HCT116 (cell line): ENCODE results near the gene AKAP12. TPM values are rescaled to one million over a fixed set of nuclear protein-coding genes. Genes with fewer than 3 reads are reported as not detected.

Experiments used
- ATAC-seq: fragments of 200-7000 bp; cut with Tn5 transposase; 2 replicates; pipeline ENCODE4 v1.9.1; 2020; ENCODE audit warnings: mild to moderate bottlenecking, moderate library complexity
- BruUV-seq: library from RNA; stranded (reverse); fragments of 400-500 nt; replicated peaks from 2 replicates; lab custom pipeline; 2021; lab: Mats Ljungman, UMichigan
- CTCF ChIA-PET: fragments of 300-600 bp; sonication (Branson Sonifier 250); formaldehyde crosslinking; loops from one replicate; lab custom pipeline; 2021; ENCODE audit warnings: antibody characterized with exemption; lab: Charles Lee
- POLR2A ChIA-PET: fragments of 300-600, 350-600 bp; sonication (Branson Sonifier 250); formaldehyde crosslinking; loops from one replicate; lab custom pipeline; 2021; ENCODE audit warnings: antibody characterized with exemption; lab: Charles Lee
- RAD21 ChIA-PET, 2 experiments: fragments of 300-600 bp; sonication (Branson Sonifier 250); formaldehyde crosslinking; loops; one replicate each; lab custom pipeline; 2023; ENCODE audit warnings: low total read pairs in 2 of 2; ENCODE audit not compliant: uncharacterized antibody in 2 of 2, unreplicated experiment in 2 of 2, low non-redundant PET in 1 of 2; lab: Charles Lee
- DNase-seq: peaks from one replicate; pipeline ENCODE4 v3.0.0-alpha.2; 2010; ENCODE audit warnings: low read depth, low spot score
- H2AFZ ChIP-seq: fragments of 200-600 bp; shearing (Covaris generic), sonication (generic); 2 replicates; pipeline ENCODE4 v1.6.1; 2017; ENCODE audit warnings: low read depth, mixed run types, mixed read lengths, antibody characterized with exemption, low read length; ENCODE audit not compliant: poor library complexity, severe bottlenecking
- H3K27ac ChIP-seq: 2 replicates; pipeline ENCODE4 v1.5.1; 2012; ENCODE audit warnings: low read depth, low read length
- H3K27me3 ChIP-seq: fragments of 200-600 bp; sonication (generic); 2 replicates; pipeline ENCODE4 v1.6.1; 2016; ENCODE audit warnings: mixed run types, low read length, mixed read lengths; ENCODE audit not compliant: insufficient read depth
- H3K36me3 ChIP-seq, 2 experiments: fragments of 200-500 bp in 1 of 2; fragments of 200-600 bp in 1 of 2; sonication (Bioruptor generic) in 1 of 2; sonication (generic) in 1 of 2; 2 replicates each; pipeline versions ENCODE4 v1.5.1 to v1.6.1; 2014 to 2016; ENCODE audit warnings: low read length in 2 of 2, inconsistent platforms in 1 of 2, mixed read lengths in 1 of 2, mixed run types in 1 of 2; ENCODE audit not compliant: insufficient read depth in 2 of 2, control insufficient read depth in 1 of 2
- H3K4me1 ChIP-seq, 2 experiments: fragments of 200-600 bp in 1 of 2; sonication (generic) in 1 of 2; 2 replicates each; pipeline versions ENCODE4 v1.5.1 to v1.6.1; 2012 to 2017; ENCODE audit warnings: low read length in 2 of 2, inconsistent platforms in 1 of 2, mild to moderate bottlenecking in 1 of 2, mixed read lengths in 1 of 2, mixed run types in 1 of 2, moderate library complexity in 1 of 2; ENCODE audit not compliant: insufficient read depth in 2 of 2, control insufficient read depth in 1 of 2
- H3K4me2 ChIP-seq: fragments of 200-600 bp; sonication (generic); 2 replicates; pipeline ENCODE4 v1.6.1; 2017; ENCODE audit warnings: mixed run types, low read length, mixed read lengths
- H3K4me3 ChIP-seq, 2 experiments: fragments of 200-600 bp in 1 of 2; sonication (generic) in 1 of 2; replicated peaks in 1 of 2; 2 replicates each; pipeline ENCODE4 v1.5.1; 2011 to 2016; ENCODE audit warnings: low read length in 2 of 2, control low read depth in 1 of 2, low read depth in 1 of 2, mild to moderate bottlenecking in 1 of 2, mixed read lengths in 1 of 2, mixed run types in 1 of 2
- H3K79me2 ChIP-seq: fragments of 200-600 bp; sonication (generic); 2 replicates; pipeline ENCODE4 v1.6.1; 2017; ENCODE audit warnings: mild to moderate bottlenecking, mixed run types, low read length, moderate library complexity, mixed read lengths; ENCODE audit not compliant: insufficient read depth
- H3K9ac ChIP-seq: fragments of 200-600 bp; sonication (generic); 2 replicates; pipeline ENCODE4 v1.6.1; 2016; ENCODE audit warnings: low read length, mixed read lengths
- H3K9me2 ChIP-seq: fragments of 200-600 bp; sonication (generic), shearing (Covaris generic); 2 replicates; pipeline ENCODE4 v1.6.1; 2017; ENCODE audit warnings: mixed run types, mild to moderate bottlenecking, moderate library complexity; ENCODE audit not compliant: insufficient read depth
- H3K9me3 ChIP-seq, 2 experiments: fragments of 200-500 bp in 1 of 2; fragments of 200-600 bp in 1 of 2; sonication (Bioruptor generic) in 1 of 2; sonication (generic) in 1 of 2; 2 replicates each; pipeline ENCODE4 v1.6.1; 2014 to 2017; ENCODE audit warnings: low read length in 2 of 2, mixed read lengths in 2 of 2, inconsistent platforms in 1 of 2, low read depth in 1 of 2, mild to moderate bottlenecking in 1 of 2, mixed run types in 1 of 2, moderate library complexity in 1 of 2; ENCODE audit not compliant: control insufficient read depth in 1 of 2, insufficient read depth in 1 of 2
- H4K20me1 ChIP-seq: fragments of 200-600 bp; sonication (generic), shearing (Covaris generic); 2 replicates; pipeline ENCODE4 v1.6.1; 2017; ENCODE audit warnings: mixed run types, mild to moderate bottlenecking, moderate library complexity; ENCODE audit not compliant: insufficient read depth
- CBX3 ChIP-seq: IDR thresholded peaks from 2 replicates; pipeline ENCODE4 v1.6.1; 2012; ENCODE audit warnings: low read depth
- CTCF ChIP-seq, 3 experiments: fragments of 200-600 bp in 1 of 3; sonication (generic) in 1 of 3; IDR thresholded peaks in 2 of 3; conservative IDR thresholded peaks in 1 of 3; 2 replicates each; pipeline ENCODE4 v1.5.1; 2012 to 2017; ENCODE audit warnings: low read depth in 2 of 3, low read length in 2 of 3, antibody characterized with exemption in 1 of 3, borderline replicate concordance in 1 of 3, control low read depth in 1 of 3, mild to moderate bottlenecking in 1 of 3, mixed read lengths in 1 of 3, mixed run types in 1 of 3, moderate library complexity in 1 of 3; ENCODE audit not compliant: insufficient read depth in 1 of 3
- EGR1 ChIP-seq: IDR thresholded peaks from 2 replicates; pipeline ENCODE4 v1.6.1; 2012; ENCODE audit warnings: low read depth
- ELF1 ChIP-seq: IDR thresholded peaks from 2 replicates; pipeline ENCODE4 v1.6.1; 2012; ENCODE audit warnings: low read depth, borderline replicate concordance
- FOSL1 ChIP-seq: IDR thresholded peaks from 2 replicates; pipeline ENCODE4 v1.6.1; 2012; ENCODE audit warnings: low read depth
- MAX ChIP-seq: IDR thresholded peaks from 2 replicates; pipeline ENCODE4 v1.6.1; 2012
- POLR2A ChIP-seq: IDR thresholded peaks from 2 replicates; pipeline ENCODE4 v1.7.0; 2011; ENCODE audit warnings: borderline replicate concordance; ENCODE audit not compliant: insufficient read depth, insufficient read length; ENCODE audit errors: extremely low read depth
- SRF ChIP-seq: IDR thresholded peaks from 2 replicates; pipeline ENCODE4 v1.6.1; 2012; ENCODE audit warnings: low read depth
- TCF7L2 ChIP-seq: IDR thresholded peaks from 2 replicates; pipeline ENCODE4 v1.7.0; 2011; ENCODE audit warnings: borderline replicate concordance, inconsistent platforms; ENCODE audit not compliant: insufficient read depth, insufficient read length; ENCODE audit errors: extremely low read depth
- ZBTB33 ChIP-seq: IDR thresholded peaks from 2 replicates; pipeline ENCODE4 v1.6.1; 2011; ENCODE audit warnings: mild to moderate bottlenecking, low read length, moderate library complexity; ENCODE audit not compliant: insufficient replicate concordance; ENCODE audit errors: extremely low read depth
- ZFX ChIP-seq: fragments of 450-650 bp; IDR thresholded peaks from 2 replicates; pipeline ENCODE4 v1.6.1; 2017
- ZNF274 ChIP-seq: fragments of 200-500 bp; sonication (Bioruptor generic); IDR thresholded peaks from 2 replicates; pipeline ENCODE4 v1.6.1; 2014; ENCODE audit warnings: mild to moderate bottlenecking, low read depth, low read length, inconsistent platforms
- intact Hi-C: fragments of 100-400 bp; cut with micrococcal nuclease; formaldehyde crosslinking; loops from 2 replicates; pipeline ENCODE4 v1.10.0; 2022
- total RNA-seq: library from RNA; stranded (reverse); gene quantifications from one replicate; pipeline ENCODE4 v1.2.1, GENCODE V29; 2021; ENCODE audit not compliant: unreplicated experiment
- TF ChIP-seq, protein P1 (sequence below): IDR thresholded peaks from 2 replicates; pipeline ENCODE4 v1.6.1; 2012

The AKAP12 gene
- total RNA-seq, 1 experiment from 2014 or later: 1,220 TPM

DNA sequence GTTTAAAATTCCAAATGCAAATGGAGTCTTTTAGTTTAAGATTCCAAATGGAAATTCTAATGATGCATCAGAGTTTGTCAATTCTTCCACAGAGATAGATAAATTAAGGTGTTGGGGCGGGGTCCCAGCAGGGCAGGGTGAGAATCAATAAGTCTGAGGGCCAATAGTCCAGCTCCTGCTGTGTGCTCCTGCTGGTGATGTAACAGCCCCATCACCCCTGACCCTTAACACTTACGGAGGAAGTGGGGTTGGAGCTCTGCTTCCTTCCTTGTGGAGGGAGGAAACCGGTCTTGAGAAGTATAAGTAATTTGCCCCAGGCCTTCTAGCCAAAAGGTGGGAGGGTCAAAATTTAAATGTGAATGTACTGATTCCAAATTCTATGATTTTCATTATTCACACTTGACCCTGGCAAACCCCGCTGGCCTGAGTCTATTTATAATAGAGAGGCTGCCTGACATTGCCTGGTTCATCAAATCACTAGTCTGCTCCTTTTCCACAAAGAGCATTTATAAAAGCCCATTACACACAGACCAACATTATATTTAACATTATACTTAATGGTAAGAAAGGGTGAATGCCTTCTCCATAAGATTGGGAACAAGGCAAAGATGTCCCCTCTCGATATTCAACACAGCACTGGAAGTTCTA is 134.4 kb downstream of the AKAP12 start:
- Histone ChIP-seq H3K4me1 (peaks cover 21 to 34% of the 10 kb centered on the region in 2 experiments), H3K9me2 (no peaks in the 10 kb centered on the region), H4K20me1 (no peaks in the 10 kb centered on the region), H3K9ac (peak overlapping the region; percentile 30), H3K36me3 (peaks cover 0 to 9% of the 10 kb centered on the region in 2 experiments; a peak in 1 of 4 replicates), H3K27me3 (no peaks in the 10 kb centered on the region), H3K4me2 (peak overlapping the region; percentile 76), H3K4me3 (peak overlapping the region; percentile 22 to 28; a peak in 3 of 4 replicates), H3K9me3 (no peaks in the 10 kb centered on the region)
- intact Hi-C loops: no loop called here
- DNase-seq (no peak), ATAC-seq (peak; percentile 49)
- BruUV-seq: TSS peak; percentile 72
- POLR2A ChIA-PET: interaction anchor here (2.5 kb wide), 1 partner anchor 16 kb away, joined by 8 read pairs; no protein-coding TSS in a partner anchor
- TF ChIP-seq EGR1 (no peak), POLR2A (no peak), FOSL1 (no peak)
- TF ChIP-seq, protein P1, sequence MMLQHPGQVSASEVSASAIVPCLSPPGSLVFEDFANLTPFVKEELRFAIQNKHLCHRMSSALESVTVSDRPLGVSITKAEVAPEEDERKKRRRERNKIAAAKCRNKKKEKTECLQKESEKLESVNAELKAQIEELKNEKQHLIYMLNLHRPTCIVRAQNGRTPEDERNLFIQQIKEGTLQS: no peak
- TF ChIP-seq, all 23 proteins: peak for 0
- peak overlapping the region; percentile 35 for H3K27ac ChIP-seq
- ChIA-PET CTCF (interaction anchor here (0.9 kb wide), 2 partner anchors 10 to 16 kb away, joined by 3 read pairs; no protein-coding TSS in a partner anchor), RAD21 (interaction anchor here in 1 of 2 experiments (0.7 kb wide), 1 partner anchor 557 kb away, joined by 4 read pairs; no protein-coding TSS in a partner anchor)
- H3K79me2 ChIP-seq: peaks cover 56% of the 10 kb centered on the region
- H2AFZ ChIP-seq: no peak overlapping the region

- no peak overlapping the region for H3K27ac ChIP-seq
- peaks cover 21 to 34% of the 10 kb centered on the region in 2 experiments for H3K4me1 ChIP-seq
- H3K9ac ChIP-seq: no peak overlapping the region
- ATAC-seq: no peak
- intact Hi-C loops: no loop called here
- H3K9me2 ChIP-seq: no peaks in the 10 kb centered on the region
- no TSS peak for BruUV-seq
- no peaks in the 10 kb centered on the region for H4K20me1 ChIP-seq
- peak overlapping the region; percentile 76; the same call in 1 of the 2 replicates for H3K4me2 ChIP-seq
- H3K4me3 ChIP-seq: no peak overlapping the region
- CTCF ChIA-PET: no interaction called here
- no peaks in the 10 kb centered on the region for H3K27me3 ChIP-seq
- peaks cover 73% of the 10 kb centered on the region for H3K79me2 ChIP-seq
- H3K9me3 ChIP-seq: no peaks in the 10 kb centered on the region
- H3K36me3 ChIP-seq: peaks cover 0 to 9% of the 10 kb centered on the region in 2 experiments; a peak in 1 of 4 replicates
- DNase-seq: no peak
- no peak overlapping the region for H2AFZ ChIP-seq
- POLR2A ChIA-PET: interaction anchor here (2.5 kb wide), 1 partner anchor 14 kb away, joined by 8 read pairs; no protein-coding TSS in a partner anchor
- RAD21 ChIA-PET: no interaction called here
- no peak for TF ChIP-seq CTCF (IDR thresholded peaks at IDR 0.05 in 2 of 3, conservative IDR thresholded peaks at IDR 0.05 in 1 of 3; ENCODE audit: borderline replicate concordance in 1 of 3, insufficient read depth in 1 of 3, low read depth in 2 of 3, low read length in 2 of 3)
- no peak for TF ChIP-seq TCF7L2
- TF ChIP-seq ZFX: no peak
- TF ChIP-seq ELF1: no peak
- TF ChIP-seq EGR1: no peak
- TF ChIP-seq ZBTB33: no peak
- no peak for TF ChIP-seq POLR2A
- no peak for TF ChIP-seq MAX
- TF ChIP-seq SRF: no peak
- TF ChIP-seq ZNF274: no peak
- no peak for TF ChIP-seq CBX3
Observed at GRCh38 chr6:151375833-151376232, 136.1 kb downstream of the AKAP12 start.
